GM18868 (cell line): ENCODE measurements around the gene BCL11B.

ENCODE experiments used
- ATAC-seq: cut with Tn5 transposase; IDR thresholded peaks from one replicate; pipeline ENCODE4 v1.9.1; 2021; ENCODE audit warnings: mild to moderate bottlenecking, moderate library complexity; ENCODE audit not compliant: unreplicated experiment

BCL11B gene

GRCh38 chr14:99168330-99168729 is 103.7 kb downstream of the BCL11B start:
- no peak for ATAC-seq

- ATAC-seq = no peak
Observed at GRCh38 chr14:99166506-99166905, 105.5 kb downstream of the BCL11B start.

- no peak for ATAC-seq
Observed at GRCh38 chr14:99164712-99165111, 107.3 kb downstream of the BCL11B start.

- no peak for ATAC-seq
Observed at GRCh38 chr14:99163446-99163845, 108.6 kb downstream of the BCL11B start.

- ATAC-seq = no peak
Observed at GRCh38 chr14:99159341-99160340, 112.4 kb downstream of the BCL11B start.

GRCh38 chr14:99158646-99159165 is 113.3 kb downstream of the BCL11B start:
- no peak for ATAC-seq

- no peak for ATAC-seq
Observed at GRCh38 chr14:99158150-99158549, 113.8 kb downstream of the BCL11B start.

- no peak for ATAC-seq
Observed at GRCh38 chr14:99157676-99158075, 114.3 kb downstream of the BCL11B start.

- ATAC-seq = no peak
Observed at GRCh38 chr14:99157246-99157645, 114.8 kb downstream of the BCL11B start.

- ATAC-seq = no peak
Observed at GRCh38 chr14:99156814-99157213, 115.2 kb downstream of the BCL11B start.

GRCh38 chr14:99156090-99156425 is 115.9 kb downstream of the BCL11B start:
- ATAC-seq = no peak

- ATAC-seq = no peak
Observed at GRCh38 chr14:99155173-99156089, 116.6 kb downstream of the BCL11B start.

GRCh38 chr14:99150236-99150635 is 121.8 kb downstream of the BCL11B start:
- no peak for ATAC-seq

- no peak for ATAC-seq
Observed at GRCh38 chr14:99148861-99149610, 123.0 kb downstream of the BCL11B start.

- no peak for ATAC-seq
Observed at GRCh38 chr14:99148131-99148530, 123.9 kb downstream of the BCL11B start.

- no peak for ATAC-seq
Observed at GRCh38 chr14:99147366-99147740, 124.6 kb downstream of the BCL11B start.

- no peak for ATAC-seq
Observed at GRCh38 chr14:99146616-99147365, 125.2 kb downstream of the BCL11B start.

GRCh38 chr14:99145307-99145706 is 126.7 kb downstream of the BCL11B start:
- no peak for ATAC-seq

GRCh38 chr14:99143793-99144192 is 128.2 kb downstream of the BCL11B start:
- ATAC-seq = no peak

GRCh38 chr14:99143126-99143525 is 128.9 kb downstream of the BCL11B start:
- ATAC-seq = no peak
